IPS-18a (cell line): ENCODE results near the gene C4orf54.

Source experiments
- H3K27ac ChIP-seq: one replicate; pipeline ENCODE4 v1.5.1; 2013; ENCODE audit warnings: low read length
- H3K27me3 ChIP-seq: one replicate; pipeline ENCODE4 v1.6.1; 2013; ENCODE audit warnings: mild to moderate bottlenecking, low read length; ENCODE audit not compliant: control insufficient read depth, insufficient read depth
- H3K36me3 ChIP-seq: one replicate; pipeline ENCODE4 v1.6.1; 2013; ENCODE audit warnings: low read depth, low read length; ENCODE audit not compliant: control insufficient read depth
- H3K4me1 ChIP-seq: one replicate; pipeline ENCODE4 v1.6.1; 2013; ENCODE audit warnings: low read depth, low read length; ENCODE audit not compliant: control insufficient read depth
- H3K4me3 ChIP-seq: one replicate; pipeline ENCODE4 v1.5.1; 2013; ENCODE audit warnings: low read length
- H3K9ac ChIP-seq: one replicate; pipeline ENCODE4 v1.6.1; 2013; ENCODE audit warnings: mild to moderate bottlenecking, low read length, moderate library complexity
- H3K9me3 ChIP-seq: one replicate; pipeline ENCODE4 v1.6.1; 2013; ENCODE audit warnings: low read depth, low read length; ENCODE audit not compliant: control insufficient read depth

C4orf54 gene

DNA sequence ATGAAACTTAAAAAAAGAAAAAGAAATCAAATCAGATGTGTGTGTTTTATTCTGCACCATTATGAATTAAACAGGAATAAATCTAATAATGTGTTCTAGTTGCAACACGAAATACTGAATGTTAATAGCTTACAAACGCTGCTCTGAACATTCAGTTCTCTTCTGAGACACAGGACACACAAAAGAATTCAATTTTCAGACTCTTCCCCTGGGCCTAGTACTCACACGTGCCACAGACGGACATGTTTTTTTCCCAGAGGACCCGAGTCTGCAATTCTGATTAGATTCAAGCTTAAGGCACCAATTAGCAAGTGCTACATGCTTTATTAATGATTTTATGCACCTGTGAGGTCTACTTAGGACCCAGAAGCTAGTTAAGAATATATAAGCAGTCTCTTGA lies 20.5 kb downstream of the C4orf54 start:
- H3K36me3 ChIP-seq: no peaks in the 10 kb centered on the region
- H3K4me1 ChIP-seq: peaks cover 13% of the 10 kb centered on the region
- H3K27me3 ChIP-seq: peaks cover 2% of the 10 kb centered on the region
- no peaks in the 10 kb centered on the region for H3K9me3 ChIP-seq
- no peak overlapping the region for H3K9ac ChIP-seq
- H3K4me3 ChIP-seq: no peak overlapping the region
- H3K27ac ChIP-seq: no peak overlapping the region

DNA sequence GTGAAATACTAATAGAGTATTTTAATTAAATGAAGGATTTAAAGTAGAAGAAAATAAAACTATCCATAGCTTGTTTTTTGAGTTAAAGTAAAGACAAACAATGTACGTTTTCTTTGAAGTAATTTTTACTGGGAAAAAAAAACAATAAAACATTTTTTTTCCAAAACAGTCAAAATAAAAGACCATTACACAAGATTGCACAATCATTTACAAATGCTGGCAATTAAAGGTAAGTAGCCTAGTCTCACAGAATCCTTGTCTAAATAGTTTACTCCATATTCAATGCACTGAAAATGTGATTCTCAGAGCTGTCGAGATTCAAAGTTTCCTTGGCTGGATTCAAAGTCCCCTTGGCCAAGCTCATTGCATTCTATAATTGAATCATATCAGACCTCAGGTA lies 21.2 kb downstream of the C4orf54 start:
- H3K27me3 ChIP-seq: no peaks in the 10 kb centered on the region
- H3K4me1 ChIP-seq: peaks cover 13% of the 10 kb centered on the region
- H3K27ac ChIP-seq: no peak overlapping the region
- no peak overlapping the region for H3K4me3 ChIP-seq
- H3K9me3 ChIP-seq: no peaks in the 10 kb centered on the region
- no peaks in the 10 kb centered on the region for H3K36me3 ChIP-seq
- no peak overlapping the region for H3K9ac ChIP-seq

DNA sequence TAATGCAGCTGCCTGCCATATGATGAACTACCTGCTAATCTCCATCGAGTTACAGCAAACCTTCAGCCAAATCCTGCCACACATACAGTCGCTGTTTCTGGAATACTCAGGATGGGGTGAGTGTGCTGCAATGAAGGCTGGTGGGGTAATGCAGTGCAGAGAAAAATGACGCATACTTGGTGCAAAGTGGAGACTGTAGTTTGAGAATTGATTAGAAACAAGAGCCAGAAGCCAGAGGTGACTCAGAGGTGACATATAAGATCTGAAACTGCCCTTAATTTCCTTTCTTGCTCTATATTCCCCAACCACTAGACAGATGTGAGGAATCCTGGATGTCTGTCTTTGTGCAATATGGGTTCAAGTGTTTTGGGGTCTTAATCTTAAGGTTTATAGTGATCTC lies 22.0 kb downstream of the C4orf54 start:
- H3K4me1 ChIP-seq: peaks cover 11% of the 10 kb centered on the region
- no peaks in the 10 kb centered on the region for H3K36me3 ChIP-seq
- no peaks in the 10 kb centered on the region for H3K9me3 ChIP-seq
- no peak overlapping the region for H3K9ac ChIP-seq
- no peak overlapping the region for H3K27ac ChIP-seq
- H3K27me3 ChIP-seq: no peaks in the 10 kb centered on the region
- H3K4me3 ChIP-seq: no peak overlapping the region

DNA sequence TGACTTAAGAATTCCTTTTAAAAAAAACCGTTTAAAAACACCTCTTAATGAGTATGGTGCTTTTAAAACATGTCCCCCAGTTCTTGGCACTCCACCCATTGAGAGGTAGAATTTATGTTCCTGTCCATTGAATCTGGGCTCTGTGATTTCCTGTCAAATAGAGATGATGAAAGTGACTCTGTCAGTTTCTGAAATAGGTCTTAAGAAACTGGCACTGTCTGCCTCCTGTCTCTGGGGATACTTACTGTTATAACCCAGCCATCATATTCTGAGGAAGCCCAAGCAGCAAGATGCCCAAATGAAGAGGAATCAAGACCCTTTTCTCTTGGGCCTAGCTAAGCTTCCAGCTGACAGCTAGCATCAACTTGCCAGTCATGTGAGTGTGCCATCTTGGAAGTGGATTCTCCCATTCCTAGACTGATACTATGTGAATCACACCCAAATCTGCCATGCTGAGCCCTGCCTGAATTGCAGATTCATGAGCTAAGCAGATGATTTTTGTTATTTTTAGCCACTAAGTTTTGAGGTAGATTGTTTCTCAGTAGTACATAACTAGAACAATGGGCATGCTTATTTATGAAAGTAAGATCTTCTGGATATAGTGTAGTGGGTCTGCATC lies 22.8 kb downstream of the C4orf54 start:
- peaks cover 5% of the 10 kb centered on the region for H3K4me1 ChIP-seq
- H3K27ac ChIP-seq: no peak overlapping the region
- H3K9me3 ChIP-seq: no peaks in the 10 kb centered on the region
- no peaks in the 10 kb centered on the region for H3K27me3 ChIP-seq
- H3K36me3 ChIP-seq: no peaks in the 10 kb centered on the region
- H3K9ac ChIP-seq: no peak overlapping the region
- no peak overlapping the region for H3K4me3 ChIP-seq

DNA sequence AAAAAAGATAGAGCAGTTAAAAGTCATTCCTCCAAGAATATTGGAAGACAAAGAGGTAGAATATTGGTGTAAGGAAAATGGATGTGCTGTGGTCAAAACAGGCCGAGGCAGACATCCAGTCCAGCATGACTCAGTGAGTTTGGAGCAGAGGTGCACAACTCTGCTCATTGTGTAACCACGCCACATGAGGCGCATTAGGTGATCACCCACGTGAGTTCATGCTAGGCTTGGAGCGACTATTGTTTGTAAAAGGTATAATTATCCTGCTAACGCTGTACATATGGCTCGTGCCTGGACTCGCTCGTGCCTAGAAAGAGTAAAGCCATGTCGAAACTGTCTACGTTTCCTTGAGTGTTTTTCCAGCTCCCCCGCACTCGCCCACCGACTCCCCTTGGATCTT lies 23.9 kb downstream of the C4orf54 start:
- no peaks in the 10 kb centered on the region for H3K9me3 ChIP-seq
- H3K4me1 ChIP-seq: peaks cover 5% of the 10 kb centered on the region
- H3K4me3 ChIP-seq: no peak overlapping the region
- H3K36me3 ChIP-seq: no peaks in the 10 kb centered on the region
- no peak overlapping the region for H3K27ac ChIP-seq
- no peak overlapping the region for H3K9ac ChIP-seq
- no peaks in the 10 kb centered on the region for H3K27me3 ChIP-seq

DNA sequence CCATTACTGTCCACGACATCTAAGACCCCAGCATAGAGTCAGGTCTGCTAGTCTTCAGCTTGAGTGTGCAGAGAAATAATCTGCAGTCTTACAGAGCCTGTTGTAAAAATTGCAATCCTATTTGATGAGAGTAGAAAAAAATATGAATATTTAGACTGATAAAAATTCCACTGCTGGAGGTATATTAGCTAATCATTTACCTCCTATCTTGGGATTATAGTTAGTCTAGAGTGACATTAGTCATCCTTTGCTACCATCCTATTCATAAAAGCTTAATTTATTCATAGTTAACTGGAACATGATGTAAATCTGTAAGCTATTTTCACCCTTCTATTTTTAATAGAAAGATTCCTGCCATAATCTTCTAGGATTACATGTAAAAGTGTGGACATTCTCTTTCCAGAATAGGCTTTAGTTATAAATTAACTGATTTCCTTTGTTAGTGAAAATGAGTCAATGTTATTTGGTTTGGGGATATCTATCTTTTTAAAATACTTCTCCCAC lies 26.7 kb downstream of the C4orf54 start:
- Histone ChIP-seq H3K4me1 (peaks cover 5% of the 10 kb centered on the region), H3K9ac (no peak overlapping the region), H3K27me3 (no peaks in the 10 kb centered on the region), H3K9me3 (no peaks in the 10 kb centered on the region), H3K36me3 (no peaks in the 10 kb centered on the region), H3K27ac (no peak overlapping the region), H3K4me3 (no peak overlapping the region)

DNA sequence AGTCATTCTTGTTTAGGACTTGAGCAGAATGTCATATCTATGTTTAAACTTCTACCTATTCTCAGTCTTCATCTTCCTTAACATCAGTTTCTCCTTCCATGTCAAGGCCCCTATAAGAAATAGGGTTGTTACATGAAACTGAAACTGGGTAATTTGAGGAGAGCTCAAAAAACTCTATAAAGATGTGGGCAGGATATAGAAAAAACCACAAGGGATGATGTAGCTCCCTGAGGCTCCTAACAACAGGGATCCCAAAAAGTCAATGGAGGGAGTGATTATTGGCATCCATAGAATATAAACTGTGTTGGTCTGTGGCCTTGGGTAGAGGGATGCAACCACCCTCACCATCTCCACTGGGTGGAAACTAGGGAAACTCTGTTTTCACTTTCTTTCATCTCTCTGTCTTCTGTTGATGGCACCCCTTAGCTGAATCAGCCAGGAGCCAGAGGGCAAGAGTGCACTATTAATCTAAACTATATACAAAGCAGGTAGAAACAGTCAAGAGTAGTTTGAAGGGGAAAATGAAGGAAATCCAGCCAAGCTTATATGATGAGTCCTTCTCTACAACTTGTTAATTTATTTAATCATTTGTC lies 27.6 kb downstream of the C4orf54 start:
- Histone ChIP-seq H3K9ac (no peak overlapping the region), H3K4me1 (peaks cover 5% of the 10 kb centered on the region), H3K4me3 (no peak overlapping the region), H3K27me3 (no peaks in the 10 kb centered on the region), H3K36me3 (no peaks in the 10 kb centered on the region), H3K9me3 (no peaks in the 10 kb centered on the region), H3K27ac (no peak overlapping the region)

DNA sequence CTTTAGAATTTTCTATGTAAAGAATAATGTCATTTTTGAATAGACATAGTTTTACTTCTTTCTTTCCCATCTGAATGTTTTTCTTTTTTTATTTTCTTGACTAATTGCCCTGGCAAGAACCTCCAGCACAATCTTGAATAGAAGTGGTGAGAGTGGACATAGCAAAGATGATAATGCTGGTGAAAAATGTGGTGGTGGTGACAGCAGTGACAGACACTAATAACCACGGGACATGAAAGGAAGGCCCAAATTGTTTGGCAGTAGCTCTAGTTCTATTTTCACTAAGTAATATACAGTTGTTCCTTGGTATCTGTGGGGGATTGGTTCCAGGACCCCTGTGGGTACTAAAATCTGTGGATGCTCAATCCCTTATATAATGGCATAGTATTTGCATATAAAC lies 29.6 kb downstream of the C4orf54 start:
- H3K4me1 ChIP-seq: peaks cover 9% of the 10 kb centered on the region
- H3K9me3 ChIP-seq: no peaks in the 10 kb centered on the region
- H3K27ac ChIP-seq: no peak overlapping the region
- no peak overlapping the region for H3K9ac ChIP-seq
- H3K27me3 ChIP-seq: no peaks in the 10 kb centered on the region
- no peaks in the 10 kb centered on the region for H3K36me3 ChIP-seq
- H3K4me3 ChIP-seq: no peak overlapping the region

DNA sequence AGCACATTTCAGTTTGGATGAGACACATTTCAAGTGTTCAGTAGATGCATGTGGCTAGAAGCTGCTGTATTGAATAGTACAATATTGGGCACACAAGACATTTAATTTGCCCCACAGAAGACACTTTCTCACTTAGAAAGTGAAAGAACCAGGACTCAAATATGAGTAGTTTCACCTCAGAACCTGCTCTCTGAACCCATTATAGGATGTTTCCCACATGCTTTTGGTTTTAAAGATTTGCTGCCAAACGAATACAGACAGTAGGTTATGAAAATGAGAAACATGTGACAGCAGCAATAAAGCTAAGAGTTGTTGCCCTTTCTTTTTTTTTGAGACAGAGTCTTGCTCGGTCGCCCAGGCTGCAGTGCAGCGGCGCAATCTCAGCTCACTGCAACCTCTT lies 32.3 kb downstream of the C4orf54 start:
- Histone ChIP-seq H3K36me3 (no peaks in the 10 kb centered on the region), H3K4me1 (peaks cover 6% of the 10 kb centered on the region), H3K27ac (no peak overlapping the region), H3K4me3 (no peak overlapping the region), H3K9ac (no peak overlapping the region), H3K9me3 (no peaks in the 10 kb centered on the region), H3K27me3 (no peaks in the 10 kb centered on the region)

DNA sequence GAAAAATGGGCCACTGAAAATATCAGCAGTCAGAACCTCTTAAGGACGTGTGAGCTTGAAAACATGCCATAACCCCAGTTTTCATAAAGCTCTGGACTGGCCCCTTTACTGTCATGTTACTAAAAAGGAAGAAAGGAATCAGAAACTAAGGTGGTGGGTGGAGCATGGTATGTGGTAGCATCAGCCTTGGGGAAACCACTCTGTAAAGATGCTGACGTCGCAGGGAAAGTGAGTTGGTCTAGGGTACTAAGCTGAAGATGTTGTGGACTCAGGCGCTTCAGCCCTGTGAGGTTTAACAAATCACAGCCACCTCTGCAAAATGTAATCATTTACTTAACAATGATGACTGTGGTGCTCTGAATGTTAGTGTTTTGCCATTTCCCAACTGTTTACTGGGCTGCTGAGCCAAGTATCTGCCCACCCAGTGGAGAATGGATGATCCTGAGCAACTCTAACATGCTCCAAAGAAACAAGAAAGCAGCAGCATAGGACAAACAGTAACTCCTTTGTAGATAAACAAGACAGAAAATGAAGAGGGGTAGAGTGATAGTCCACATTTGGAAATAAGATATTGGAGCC lies 33.4 kb downstream of the C4orf54 start:
- no peaks in the 10 kb centered on the region for H3K27me3 ChIP-seq

DNA sequence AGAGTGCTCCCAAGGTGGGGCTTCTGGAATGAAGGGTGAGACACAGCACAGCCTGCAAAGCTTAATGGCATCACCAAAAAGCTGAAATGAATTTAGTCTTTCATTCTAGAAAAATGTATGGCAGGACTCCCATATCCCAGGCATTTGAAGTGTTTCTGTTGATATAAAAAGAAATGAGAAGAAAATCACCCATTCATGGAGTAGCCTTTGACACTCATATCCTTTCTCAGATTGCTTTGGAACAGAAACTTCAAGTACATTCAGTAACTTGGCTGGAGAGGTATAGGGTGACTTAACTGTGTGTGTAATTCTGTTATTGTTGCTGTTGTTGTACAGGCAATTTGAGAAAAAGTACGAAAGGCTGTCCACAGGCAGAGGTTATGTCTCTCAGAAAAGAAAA lies 35.3 kb downstream of the C4orf54 start:
- H3K27me3 ChIP-seq: no peaks in the 10 kb centered on the region
- H3K4me3 ChIP-seq: no peak overlapping the region
- H3K9me3 ChIP-seq: no peaks in the 10 kb centered on the region
- H3K27ac ChIP-seq: no peak overlapping the region
- no peak overlapping the region for H3K9ac ChIP-seq
- peaks cover 6% of the 10 kb centered on the region for H3K4me1 ChIP-seq
- no peaks in the 10 kb centered on the region for H3K36me3 ChIP-seq

More for the DNA sequence above, 33.4 kb downstream of the C4orf54 start:
- peaks cover 6% of the 10 kb centered on the region for H3K4me1 ChIP-seq
- H3K27ac ChIP-seq: no peak overlapping the region
- no peak overlapping the region for H3K4me3 ChIP-seq
- no peaks in the 10 kb centered on the region for H3K36me3 ChIP-seq
- no peak overlapping the region for H3K9ac ChIP-seq
- no peaks in the 10 kb centered on the region for H3K9me3 ChIP-seq

DNA sequence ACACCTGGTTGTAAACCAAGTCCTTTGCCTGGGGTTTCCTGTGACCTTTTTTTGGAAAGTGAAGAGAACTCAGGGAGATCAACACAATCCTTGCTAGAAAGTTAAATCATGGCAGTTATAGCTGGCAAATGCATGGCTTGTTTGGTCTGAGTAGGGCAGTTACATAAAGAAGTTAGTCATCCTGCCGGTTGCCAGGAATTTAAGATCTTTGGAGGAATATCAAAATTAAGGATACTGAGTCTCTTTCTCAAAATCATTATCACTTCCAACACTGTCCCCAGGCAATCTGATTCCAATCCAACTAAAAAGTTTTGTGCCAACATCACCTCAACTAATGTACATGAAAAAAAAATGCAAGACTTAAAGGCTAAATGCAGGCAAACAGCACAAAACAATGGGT lies 40.3 kb downstream of the C4orf54 start:
- H3K9me3 ChIP-seq: no peaks in the 10 kb centered on the region
- no peaks in the 10 kb centered on the region for H3K36me3 ChIP-seq
- no peaks in the 10 kb centered on the region for H3K4me1 ChIP-seq

More for the DNA sequence above, 40.3 kb downstream of the C4orf54 start:
- H3K27me3 ChIP-seq: no peaks in the 10 kb centered on the region
- H3K9ac ChIP-seq: no peak overlapping the region
- no peak overlapping the region for H3K4me3 ChIP-seq
- H3K27ac ChIP-seq: no peak overlapping the region
